IPS DF 19.7 (cell line): ENCODE measurements around the gene PITPNC1.
"Not testable (repeated sequence)": the region's sequence is repeated elsewhere in the genome, so short reads cannot be mapped to it uniquely, and the experiment has no call there.

Experiments used
- DNase-seq: peaks from one replicate; pipeline ENCODE4 v3.0.0-alpha.2; 2013; ENCODE audit warnings: low read depth, low spot score

PITPNC1 gene

DNA sequence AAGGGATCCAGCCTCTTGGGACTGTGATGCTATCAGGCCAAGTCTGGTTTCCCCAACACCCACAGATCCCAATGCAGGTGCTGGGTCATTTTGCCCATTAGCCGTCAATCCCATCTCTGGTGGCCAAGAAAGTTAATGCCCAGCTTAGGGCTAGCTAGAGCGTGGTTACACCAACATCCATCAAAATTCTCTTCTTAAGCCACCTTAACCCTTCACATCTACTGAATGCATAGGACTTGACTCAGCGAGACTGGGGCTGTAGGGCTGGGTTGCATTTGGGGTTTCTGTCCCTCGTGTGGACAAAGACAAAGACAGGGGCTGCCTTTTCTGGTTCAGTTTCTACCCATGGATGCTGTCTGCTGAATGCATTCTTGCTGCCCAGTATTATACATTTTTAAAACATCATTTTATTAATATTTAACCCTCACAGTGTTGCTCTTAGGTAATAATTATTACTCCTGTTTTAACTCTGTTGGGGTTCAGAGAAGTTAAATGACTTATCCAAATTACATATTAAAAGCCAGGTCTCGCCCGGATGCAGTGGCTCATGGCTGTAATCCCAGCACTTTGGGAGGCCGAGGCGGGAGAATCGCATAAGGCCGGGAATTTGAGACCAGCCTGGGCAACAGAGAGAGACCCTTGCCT lies 199.5 kb downstream of the PITPNC1 start:
- no peak for DNase-seq

DNA sequence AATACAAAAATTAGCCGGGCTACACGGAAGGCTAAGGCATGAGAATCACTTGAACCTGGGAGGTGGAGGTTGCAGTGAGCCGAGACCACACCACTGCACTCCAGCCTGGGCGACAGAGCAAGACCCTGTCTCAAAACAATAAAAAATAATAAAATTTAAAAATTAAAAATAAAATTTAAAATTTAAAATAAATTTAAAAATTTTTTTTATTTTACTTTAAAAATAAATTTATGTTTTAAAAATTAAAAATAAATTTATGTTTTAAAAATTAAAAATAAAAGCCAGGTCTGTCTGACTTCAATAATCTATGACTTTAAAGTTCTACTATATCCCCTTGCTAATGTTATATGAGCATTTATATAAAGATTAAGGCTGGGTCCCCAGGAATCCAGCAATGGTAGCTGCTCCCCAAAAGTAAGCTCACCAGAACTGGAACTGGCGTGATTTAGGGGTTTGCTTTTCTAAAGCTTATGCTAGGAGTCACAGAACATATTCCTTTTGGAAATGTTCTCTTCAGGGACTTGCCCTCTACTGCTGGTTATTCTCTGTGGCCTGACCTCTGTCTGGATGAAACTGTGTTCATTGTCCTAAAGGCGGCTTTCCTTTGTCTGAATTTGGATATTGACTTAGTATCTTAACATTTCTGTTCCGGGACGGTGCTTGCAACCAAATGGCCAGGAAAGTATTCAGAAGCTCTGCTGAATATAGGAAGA lies 200.5 kb downstream of the PITPNC1 start:
- no peak for DNase-seq

DNA sequence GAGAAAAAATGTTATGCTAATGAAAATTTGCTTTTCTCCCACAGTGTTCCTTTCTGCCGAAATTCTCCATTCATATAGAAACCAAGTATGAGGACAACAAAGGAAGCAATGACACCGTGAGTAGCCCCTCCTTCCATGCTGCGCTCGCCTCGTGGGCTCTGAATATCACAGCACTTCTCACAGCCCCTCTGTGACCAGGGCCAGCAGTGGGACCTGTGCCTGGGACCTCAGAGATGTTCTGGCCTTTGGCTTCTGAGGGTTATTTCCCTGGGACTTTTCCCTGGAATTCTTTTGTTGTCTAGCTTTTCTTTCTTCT lies 201.0 kb downstream of the PITPNC1 start:
- DNase-seq, result no peak

DNA sequence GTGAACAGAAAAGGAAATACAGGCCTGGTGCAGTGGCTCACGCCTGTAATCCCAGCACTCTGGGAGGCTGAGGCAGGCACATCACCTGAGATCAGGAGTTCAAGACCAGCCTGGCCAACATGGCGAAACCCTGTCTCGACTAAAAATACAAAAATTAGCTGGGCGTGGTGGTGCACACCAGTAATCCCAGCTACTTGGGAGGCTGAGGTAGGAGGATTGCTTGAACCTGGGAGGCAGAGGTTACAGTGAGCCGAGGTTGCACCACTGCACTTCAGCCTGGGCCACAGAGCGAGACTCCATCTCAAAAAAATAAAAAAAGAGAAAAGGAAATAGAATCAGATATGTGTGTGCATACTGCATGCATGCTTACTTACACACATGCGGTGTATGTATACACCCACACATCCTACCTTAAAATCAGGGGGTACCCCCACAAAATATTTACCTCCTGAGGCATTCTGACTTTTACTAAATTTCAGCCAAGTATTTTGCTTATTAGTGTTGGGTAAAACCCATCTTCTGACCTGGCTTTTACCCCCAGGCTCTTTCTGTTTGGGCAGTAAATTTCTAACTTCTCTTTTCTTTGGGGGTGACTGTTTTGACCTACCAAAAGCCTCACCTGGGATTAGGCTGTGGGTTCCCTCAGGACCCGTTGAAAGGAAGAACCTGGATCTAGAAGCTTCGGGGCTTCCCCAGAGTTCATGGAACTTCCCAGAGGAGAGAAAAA lies 201.8 kb downstream of the PITPNC1 start:
- not testable (repeated sequence) for DNase-seq

DNA sequence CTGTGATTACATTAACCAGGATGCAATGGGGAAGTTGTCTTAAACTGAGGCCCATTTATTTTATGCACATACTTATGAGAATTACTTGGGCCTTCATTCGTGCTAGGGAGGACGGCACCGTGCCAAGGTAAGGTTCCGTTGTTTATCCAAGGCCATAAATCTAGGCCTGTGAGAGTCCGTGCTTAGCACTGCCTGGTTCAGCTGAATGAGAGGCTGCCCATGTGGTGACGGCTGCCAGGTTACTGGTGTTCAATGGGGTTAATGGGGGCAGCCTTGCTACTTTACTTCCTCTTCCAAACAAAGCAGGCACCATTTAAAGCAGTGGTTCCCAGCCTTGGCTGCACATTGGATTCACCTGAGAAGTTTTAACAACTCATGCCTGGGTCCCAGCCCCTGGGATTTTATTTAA lies 205.6 kb downstream of the PITPNC1 start:
- no peak for DNase-seq

DNA sequence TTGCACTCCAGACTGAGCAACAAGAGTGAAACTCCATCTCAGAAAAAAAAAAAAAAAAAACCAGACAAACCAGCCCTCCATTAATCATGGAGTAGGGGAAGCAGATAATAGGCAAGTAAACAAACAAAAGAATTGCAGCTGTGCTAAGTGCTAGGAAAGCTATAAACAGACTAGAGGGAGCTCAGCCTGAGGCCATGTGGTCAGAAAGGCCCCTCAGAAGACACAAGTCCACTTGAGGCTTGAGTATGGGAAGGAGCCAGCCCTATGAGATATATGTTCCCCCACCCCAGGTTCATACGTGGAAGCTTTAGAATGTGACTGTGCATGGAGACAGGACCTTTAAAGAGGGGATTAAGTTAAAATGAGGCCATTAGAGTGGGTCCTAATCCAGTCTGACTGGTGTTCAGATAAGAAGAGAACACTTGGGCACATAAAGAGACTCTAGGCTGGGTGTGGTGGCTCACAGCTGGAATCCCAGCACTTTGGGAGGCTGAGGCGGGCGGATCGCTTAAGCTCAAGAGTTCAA lies 208.1 kb downstream of the PITPNC1 start:
- DNase-seq, result no peak

DNA sequence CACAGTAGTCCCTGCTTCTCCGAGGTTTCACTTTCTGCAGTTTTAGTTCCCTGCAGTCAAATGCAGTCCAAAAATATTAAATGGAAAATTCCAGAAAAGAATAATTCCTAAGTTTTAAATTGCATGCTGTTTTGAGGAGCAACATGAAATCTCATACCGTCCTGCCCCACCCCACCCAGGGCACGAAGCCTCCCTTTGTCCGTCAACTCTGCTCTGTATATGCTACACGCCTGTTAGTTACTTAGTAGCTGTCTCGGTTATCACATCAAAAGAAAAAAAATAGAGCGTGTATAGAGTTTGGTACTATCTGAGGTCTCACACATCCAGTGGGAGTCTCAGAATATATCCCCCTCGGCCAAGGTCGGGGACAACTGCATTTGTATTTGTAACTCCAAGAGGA lies 211.2 kb downstream of the PITPNC1 start:
- DNase-seq, result no peak

DNA sequence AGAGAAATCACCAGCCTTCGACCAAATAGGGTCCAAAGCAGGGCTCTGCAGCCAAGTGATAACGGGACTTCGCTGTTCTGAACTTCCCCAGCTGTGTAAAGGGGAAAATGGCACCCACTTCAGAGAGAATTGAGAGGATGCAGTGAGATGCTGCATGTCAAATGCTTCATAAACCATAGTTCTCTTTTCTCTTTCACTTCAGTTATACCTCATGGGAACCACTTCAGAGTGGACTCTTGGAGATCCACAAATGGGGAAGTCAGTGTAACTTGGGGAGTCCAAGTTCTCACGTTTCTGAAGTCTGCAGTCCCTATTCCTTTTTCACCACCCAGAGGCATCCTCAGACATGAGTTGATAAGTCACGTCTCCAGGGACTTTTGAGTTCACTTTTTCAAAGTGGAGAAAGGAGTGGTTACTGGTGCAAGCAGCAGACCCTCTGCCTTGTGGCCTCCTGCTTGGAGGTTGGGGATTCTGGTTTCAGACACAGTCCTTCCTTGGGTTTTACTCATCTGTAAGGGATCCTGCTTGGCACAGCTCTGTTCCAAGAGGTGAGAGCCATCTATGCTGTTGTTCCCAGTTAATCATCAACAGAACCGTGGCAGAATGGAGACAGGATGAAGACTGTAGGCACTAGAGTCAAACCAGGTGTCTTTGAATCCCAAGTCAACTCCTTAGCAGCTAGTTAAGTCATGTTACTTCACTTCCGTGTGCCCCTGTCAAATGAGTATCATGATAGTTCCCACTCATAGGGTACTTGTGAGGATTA lies 217.2 kb downstream of the PITPNC1 start:
- no peak for DNase-seq

DNA sequence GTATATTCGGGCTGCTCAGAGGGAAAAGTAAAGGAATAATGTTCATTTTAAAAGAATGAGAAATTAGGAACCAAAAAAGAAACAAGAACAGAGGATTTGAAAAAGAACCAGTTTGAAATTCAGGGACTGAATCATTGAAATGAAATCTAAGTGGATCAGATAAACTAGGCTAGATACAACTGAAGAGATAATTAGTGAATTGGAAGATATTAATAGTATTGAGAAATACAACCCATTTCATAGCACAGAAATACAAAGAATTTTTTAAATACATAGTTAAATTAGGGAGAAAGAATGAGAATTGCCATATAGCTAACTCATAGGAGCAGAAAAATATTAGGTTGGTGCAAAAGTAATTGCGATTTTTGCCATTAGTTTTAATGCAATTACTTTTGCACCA lies 223.3 kb downstream of the PITPNC1 start:
- no peak for DNase-seq

DNA sequence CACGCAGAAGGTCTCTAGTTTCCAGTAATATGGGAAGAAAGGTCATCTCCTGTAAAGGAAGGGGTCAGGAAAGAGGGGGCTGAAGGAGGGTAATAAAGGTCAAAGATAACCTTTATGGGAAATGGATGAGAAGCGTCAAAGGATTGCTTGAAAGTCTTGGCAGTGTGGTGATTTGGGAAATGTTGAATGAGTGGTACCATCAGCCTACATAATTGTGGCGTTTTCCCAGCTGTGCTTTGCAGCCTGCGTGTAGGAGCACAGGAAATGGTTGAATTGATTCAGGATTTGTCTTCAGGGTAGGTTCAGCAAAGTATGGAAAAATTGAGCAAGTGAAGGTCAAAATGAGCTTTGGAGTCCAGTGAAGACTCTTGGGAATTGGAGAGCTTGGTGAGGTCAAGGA lies 224.8 kb downstream of the PITPNC1 start:
- no peak for DNase-seq

DNA sequence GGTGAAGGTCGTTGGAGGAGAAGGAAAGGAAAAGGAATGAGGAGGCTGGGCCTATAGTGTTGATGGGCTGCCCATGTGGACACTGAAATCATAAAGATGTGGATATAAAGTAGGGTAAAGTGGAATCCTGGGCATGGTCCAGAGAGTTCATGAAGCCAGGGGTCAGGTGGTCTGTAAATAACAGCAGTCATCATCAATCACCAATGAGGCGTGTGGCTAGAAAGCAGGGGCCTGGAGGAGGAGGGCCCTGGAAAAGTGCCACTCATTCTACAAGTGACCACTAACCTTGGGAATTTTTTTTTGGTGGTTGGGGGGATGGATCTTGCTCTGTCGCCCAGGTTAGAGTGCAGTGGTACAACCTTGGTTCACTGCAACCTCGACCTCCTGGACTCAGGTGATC lies 225.4 kb downstream of the PITPNC1 start:
- no peak for DNase-seq

DNA sequence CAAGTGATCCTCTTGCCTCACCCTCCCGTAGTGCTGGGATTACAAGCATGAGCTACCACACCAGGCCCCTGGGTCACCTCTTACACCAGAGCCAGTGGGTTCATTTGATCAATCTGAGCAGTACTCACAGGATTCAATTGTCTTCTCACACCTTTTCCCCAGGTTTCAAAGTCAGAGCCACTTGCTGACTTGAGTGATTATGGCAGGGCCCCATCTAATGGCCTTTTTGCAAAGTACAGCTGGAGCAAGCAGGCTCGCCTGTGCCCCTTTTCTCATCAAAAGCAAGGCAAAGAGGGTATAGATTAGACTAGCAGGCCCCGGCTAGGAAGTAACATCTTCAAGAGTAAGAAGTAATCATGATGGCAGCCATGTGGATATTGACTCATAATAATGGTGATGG lies 225.9 kb downstream of the PITPNC1 start:
- peak; percentile 50 for DNase-seq

DNA sequence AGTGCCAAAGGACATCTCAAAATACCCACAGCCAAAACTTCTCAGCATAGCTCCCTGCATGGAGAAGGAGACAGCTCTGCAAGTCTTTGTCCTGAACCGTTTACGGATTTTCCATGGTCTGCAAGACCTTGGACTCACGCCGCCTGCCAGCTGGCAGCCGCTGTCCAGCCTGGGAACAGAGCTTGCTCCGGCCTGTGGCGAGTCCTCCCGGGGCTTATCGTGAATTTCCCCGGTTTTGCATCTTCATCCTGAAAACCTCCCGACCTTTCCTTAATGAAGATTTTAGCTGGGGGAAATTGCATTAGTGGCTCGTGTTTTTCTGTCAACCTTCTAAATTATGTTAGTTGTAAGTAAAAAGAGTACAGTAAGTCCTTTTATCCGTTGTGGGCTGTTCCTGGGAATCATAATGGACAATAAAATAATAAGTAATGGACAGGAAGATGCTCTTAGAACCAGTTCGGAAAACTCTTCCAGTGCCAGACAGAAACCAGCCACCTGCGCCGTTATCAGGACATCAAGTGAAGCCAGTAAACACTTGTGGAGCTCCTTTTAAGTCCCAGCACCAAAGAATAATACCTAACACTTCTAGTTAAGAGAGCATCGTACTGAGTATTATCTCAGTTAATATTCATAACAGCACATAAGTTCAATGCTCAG lies 228.3 kb downstream of the PITPNC1 start:
- DNase-seq, result no peak

DNA sequence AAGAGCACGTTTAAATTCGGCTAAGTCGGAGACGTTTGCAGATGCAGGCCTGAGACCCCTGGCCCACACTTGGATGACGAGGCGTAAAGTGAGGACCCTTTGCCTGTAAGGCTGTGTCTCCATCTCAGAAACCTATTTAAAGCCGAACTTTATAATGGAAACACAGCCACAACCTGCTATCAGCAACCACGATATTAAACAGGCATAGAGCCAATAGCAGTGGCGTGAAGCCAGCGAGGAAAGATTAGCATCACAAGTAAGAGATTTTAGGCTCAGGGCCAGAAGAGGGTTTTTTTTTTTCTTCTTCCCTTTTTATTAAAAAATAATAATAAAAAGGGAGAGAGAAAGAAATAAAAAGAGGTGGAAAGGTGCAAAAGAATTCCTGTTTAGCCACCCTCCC lies 229.4 kb downstream of the PITPNC1 start:
- no peak for DNase-seq

DNA sequence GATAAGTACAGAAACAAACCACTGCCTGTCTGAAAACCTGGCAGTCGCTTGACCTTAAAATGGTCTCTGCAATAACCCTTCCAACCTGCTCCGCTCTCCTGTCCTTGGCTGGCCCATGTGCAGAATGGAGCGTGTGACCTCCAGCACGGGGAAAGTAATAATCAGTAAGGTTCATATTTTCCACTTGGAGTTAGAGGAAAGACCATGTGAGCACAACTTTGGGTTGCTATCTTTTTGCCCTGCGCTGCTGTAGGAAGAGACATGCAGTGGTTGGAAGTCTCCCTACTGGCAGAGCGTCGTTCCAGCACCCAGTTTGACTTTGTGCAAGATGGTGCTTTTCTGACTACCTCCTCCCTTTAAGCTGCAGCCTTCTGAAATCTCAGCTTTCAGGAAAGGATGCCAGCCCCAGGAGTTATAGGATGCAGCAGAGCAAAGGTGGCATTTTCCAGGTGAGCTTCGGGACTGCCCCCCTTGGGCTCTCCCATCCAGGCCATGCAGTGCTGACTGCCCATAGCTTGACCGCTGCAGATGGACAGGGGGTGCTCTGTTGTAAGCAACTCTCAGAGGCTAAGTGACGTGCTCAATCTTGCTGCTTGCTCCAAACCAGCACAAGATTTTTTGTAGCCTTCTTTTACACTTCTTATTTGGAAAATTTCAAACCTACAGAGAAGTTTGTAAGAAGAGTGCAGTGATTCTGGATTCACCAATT lies 230.0 kb downstream of the PITPNC1 start:
- no peak for DNase-seq

DNA sequence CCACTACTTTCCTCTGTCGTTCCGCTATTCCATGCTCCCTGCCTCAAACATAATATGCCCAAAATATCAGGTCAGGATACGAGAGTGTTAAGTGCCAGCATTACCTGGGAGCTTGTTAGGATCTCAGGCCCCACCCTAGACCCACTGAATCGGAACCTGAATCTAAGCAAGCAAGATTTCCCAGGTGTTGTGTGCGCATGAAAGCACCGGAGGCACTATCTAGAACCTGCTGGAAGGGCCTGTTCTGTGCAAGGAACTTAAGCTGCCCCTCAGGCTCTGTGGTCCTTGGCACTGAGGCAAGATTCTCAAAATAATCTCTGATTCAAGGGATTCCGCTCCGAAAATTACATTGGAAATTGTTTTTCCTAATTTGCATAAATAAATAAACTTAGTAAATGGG lies 233.0 kb downstream of the PITPNC1 start:
- DNase-seq, result no peak

DNA sequence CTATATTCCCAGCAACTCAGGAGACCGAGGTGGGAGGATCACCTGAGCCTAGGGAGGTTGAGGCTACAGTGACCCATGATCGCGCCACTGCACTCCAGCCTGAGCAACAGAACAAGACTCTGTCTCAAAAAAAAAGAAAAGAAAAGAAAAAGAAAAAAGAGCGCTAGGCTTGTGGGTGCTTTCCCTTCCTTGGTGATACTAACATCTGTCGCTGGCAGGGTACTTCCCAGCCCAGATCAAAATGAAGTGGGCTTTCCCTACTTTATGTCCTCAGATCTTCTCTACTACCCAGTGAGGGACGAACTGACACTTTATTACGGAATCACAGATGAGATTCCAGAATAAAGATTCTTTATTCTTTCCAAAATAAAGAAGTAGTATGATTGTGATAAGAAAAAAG lies 236.9 kb downstream of the PITPNC1 start:
- no peak for DNase-seq

DNA sequence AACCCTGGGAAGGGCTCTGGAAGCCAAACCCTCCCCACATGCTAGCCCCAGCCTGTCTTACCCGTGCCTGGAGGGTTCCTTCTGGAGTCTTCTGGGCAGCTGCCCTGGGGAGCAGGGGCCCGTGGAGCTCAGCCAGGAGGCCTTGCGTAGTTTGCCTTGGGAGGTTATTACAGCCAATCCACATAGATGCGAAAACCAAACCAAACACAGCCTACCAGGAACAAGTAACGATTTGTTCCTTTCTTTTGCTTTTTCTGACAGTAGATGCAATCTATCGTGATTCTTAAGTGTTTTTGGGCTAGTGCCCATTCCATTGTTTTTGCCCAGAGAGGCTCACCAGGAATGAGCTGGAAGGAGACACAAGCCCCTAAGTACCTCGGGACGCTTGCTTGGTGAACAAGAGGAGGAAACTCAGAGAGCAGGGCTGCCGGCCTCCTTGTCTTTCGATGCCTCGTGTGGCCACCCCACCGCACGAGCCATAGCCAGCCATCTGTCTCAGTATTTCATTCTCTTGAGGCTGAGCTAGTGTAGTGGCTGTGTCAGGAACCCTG lies 238.0 kb downstream of the PITPNC1 start:
- DNase-seq, result no peak

DNA sequence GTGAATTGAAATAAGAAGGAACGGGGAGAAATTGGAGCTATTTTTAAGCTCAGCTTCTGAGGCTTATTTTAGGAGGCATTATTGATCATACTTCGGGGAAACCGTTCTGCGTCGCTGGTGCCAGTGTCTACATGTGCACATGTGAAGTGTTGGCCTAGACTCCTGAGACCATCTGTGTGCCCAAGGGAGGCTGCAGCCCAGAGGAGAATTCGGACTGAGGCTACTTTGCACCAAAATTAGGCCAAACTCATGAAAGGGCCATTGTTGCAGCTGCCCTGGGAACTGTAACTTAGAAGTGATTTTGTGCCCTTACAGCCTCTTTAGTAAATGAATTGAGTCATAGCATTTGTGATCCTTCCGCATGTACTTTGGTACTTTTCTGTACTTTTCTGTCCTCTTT lies 238.7 kb downstream of the PITPNC1 start:
- no peak for DNase-seq

DNA sequence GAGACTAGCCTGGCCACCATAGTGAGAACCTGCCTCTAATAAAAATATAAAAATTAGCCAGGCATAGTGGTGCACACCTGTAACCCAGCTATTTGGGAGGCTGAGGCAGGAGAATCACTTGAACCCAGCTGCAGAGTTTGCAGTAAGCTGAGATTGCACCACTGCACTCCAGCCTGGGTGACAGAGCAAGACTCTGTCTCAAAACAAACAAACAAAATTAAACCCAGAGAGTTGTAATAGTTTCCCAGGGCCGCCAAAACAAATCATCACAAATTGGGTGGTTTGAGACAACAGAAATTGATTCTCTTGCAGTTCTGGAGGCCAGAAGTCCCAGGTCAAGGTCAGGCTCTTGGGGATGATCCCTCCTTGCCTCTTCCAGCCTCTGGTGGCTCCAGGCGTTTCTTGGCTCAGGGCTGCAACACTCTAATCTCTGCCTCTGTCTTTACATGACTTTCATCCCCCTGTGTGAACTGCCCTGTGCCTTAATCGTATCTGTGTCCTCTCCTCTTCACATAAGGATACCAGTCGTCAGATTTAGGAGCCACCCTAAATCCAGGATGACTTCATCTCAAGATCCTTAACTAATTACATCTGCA lies 240.3 kb downstream of the PITPNC1 start:
- DNase-seq, result no peak
